Mesendoderm (in vitro differentiated cells): ENCODE measurements around the gene TRIP6. TPM values are rescaled to one million over a fixed set of nuclear protein-coding genes. Genes with fewer than 3 reads are reported as not detected.
A peak's percentile ranks its signal among the peaks of the same experiment; 100 is the strongest.

ENCODE experiments used
- DNase-seq: peaks from one replicate; pipeline ENCODE4 v3.0.0; 2013
- H2AK5ac ChIP-seq: 2 replicates; pipeline ENCODE4 v1.6.1; 2013; ENCODE audit warnings: low read length, inconsistent platforms
- H2BK120ac ChIP-seq: 2 replicates; pipeline ENCODE4 v1.6.1; 2013; ENCODE audit warnings: low read depth, mild to moderate bottlenecking, low read length, moderate library complexity, mixed read lengths
- H2BK15ac ChIP-seq: replicated peaks from 2 replicates; pipeline ENCODE4 v1.6.1; 2013; ENCODE audit warnings: low read depth, mild to moderate bottlenecking, moderate library complexity
- H2BK5ac ChIP-seq: 2 replicates; pipeline ENCODE4 v1.6.1; 2013; ENCODE audit warnings: low read length, inconsistent platforms
- H3K18ac ChIP-seq: 2 replicates; pipeline ENCODE4 v1.6.1; 2013; ENCODE audit warnings: mild to moderate bottlenecking, low read length, mixed read lengths
- H3K23ac ChIP-seq: one replicate; pipeline ENCODE4 v1.6.1; 2013; ENCODE audit warnings: low read length
- H3K27ac ChIP-seq: 2 replicates; pipeline ENCODE4 v1.5.1; 2013; ENCODE audit warnings: low read depth, mild to moderate bottlenecking, inconsistent platforms, low read length, moderate library complexity
- H3K27me3 ChIP-seq: 2 replicates; pipeline ENCODE4 v1.6.1; 2013; ENCODE audit warnings: low read length, control low read depth, mild to moderate bottlenecking, inconsistent platforms; ENCODE audit not compliant: insufficient read depth, poor library complexity
- H3K36me3 ChIP-seq: 2 replicates; pipeline ENCODE4 v1.6.1; 2013; ENCODE audit warnings: low read length, inconsistent platforms; ENCODE audit not compliant: control insufficient read depth, insufficient read depth
- H3K4ac ChIP-seq: one replicate; pipeline ENCODE4 v1.6.1; 2013; ENCODE audit warnings: low read depth, mild to moderate bottlenecking, low read length, moderate library complexity
- H3K4me1 ChIP-seq: 2 replicates; pipeline ENCODE4 v1.6.1; 2013; ENCODE audit warnings: low read depth, low read length, inconsistent platforms; ENCODE audit not compliant: control insufficient read depth
- H3K4me2 ChIP-seq: 2 replicates; pipeline ENCODE4 v1.6.1; 2013; ENCODE audit warnings: low read length
- H3K4me3 ChIP-seq: 2 replicates; pipeline ENCODE4 v1.5.1; 2013; ENCODE audit warnings: mild to moderate bottlenecking, low read length
- H3K56ac ChIP-seq: one replicate; pipeline ENCODE4 v1.6.1; 2013; ENCODE audit warnings: low read length
- H3K79me1 ChIP-seq: 2 replicates; pipeline ENCODE4 v1.6.1; 2013; ENCODE audit warnings: low read length, inconsistent platforms
- H3K79me2 ChIP-seq: 2 replicates; pipeline ENCODE4 v1.6.1; 2013; ENCODE audit warnings: mild to moderate bottlenecking, low read length; ENCODE audit not compliant: control insufficient read depth, insufficient read depth
- H3K9ac ChIP-seq: 2 replicates; pipeline ENCODE4 v1.6.1; 2013; ENCODE audit warnings: low read length, inconsistent platforms
- H4K5ac ChIP-seq: one replicate; pipeline ENCODE4 v1.6.1; 2013; ENCODE audit warnings: low read length
- H4K8ac ChIP-seq: one replicate; pipeline ENCODE4 v1.6.1; 2013; ENCODE audit warnings: low read depth, mild to moderate bottlenecking, control low read depth, low read length, moderate library complexity
- WGBS: extraction: QIAGEN DNeasy Blood & Tissue Kit; methylation state at CpG from one replicate; pipeline ENCODE4 v1.1.7; 2013; ENCODE audit warnings: low lambda C conversion rate, missing lambda C conversion rate; ENCODE audit not compliant: insufficient coverage; ENCODE audit errors: extremely low coverage; 5-methylcytosine and 5-hydroxymethylcytosine counted together
- polyA plus RNA-seq, 2 experiments: library from polyadenylated mRNA; stranded (reverse); fragments of 200-250 nt; gene quantifications; one replicate each; pipeline ENCODE4 v1.2.3, GENCODE V29; 2013

TRIP6 gene
- 84.1 TPM for polyA plus RNA-seq (2013, experiment 1 of 2)
- polyA plus RNA-seq (2013, experiment 2 of 2), result 85.5 TPM

DNA sequence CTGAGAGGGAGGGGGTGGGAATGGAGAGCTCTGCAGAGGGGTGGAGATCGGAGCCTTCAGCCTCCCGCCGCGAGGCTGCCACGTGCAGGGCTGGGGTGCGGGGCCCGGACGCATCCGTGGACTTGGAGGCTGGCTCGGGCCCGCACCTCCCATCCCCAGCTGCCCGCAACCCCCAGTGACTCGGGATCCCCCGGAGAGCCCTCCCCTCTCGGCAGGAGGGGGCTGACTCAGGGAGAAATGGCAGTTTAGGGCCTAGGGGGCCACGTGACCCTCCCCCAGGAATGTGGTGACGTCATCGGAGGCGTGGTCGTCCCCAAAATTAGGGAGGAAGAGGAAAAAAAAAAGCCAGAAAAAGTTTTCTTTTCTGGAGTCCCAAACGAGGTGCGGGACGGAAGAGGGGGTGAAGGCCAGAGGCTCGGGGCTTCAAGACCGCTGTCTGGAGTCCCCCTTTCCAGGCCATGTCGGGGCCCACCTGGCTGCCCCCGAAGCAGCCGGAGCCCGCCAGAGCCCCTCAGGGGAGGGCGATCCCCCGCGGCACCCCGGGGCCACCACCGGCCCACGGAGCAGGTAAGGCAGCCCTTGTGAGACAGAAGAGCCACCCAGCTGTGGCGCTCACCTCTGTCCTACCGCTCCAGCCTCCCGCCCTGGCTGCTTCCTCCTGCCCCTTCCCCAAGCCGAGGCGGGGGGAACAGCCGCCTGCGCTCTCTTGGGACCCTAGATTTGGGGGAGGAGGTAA, at the start of gene TRIP6:
TSS of gene TRIP6 (plus strand) at position 348 of the 736 bp plus-strand sequence. CDS start at position 459, 111 bp downstream.
- Histone ChIP-seq H3K23ac (peak within 1 kb of the TSS; percentile 96), H3K18ac (peak within 1 kb of the TSS; percentile 86), H2BK15ac (no peak within 1 kb of the TSS), H3K79me1 (peaks cover 6% of the 10 kb centered on the region), H3K4me1 (no peaks in the 10 kb centered on the region), H3K56ac (peak within 1 kb of the TSS; percentile 93), H2BK120ac (peak within 1 kb of the TSS; percentile 31), H3K4me3 (peak within 1 kb of the TSS; percentile 79), H3K79me2 (peaks cover 14% of the 10 kb centered on the region), H3K36me3 (peaks cover 10% of the 10 kb centered on the region), H3K4me2 (peak within 1 kb of the TSS; percentile 63), H2AK5ac (peak within 1 kb of the TSS; percentile 95), H4K5ac (no peak within 1 kb of the TSS), H3K9ac (peak within 1 kb of the TSS; percentile 96), H3K27ac (peak within 1 kb of the TSS; percentile 71), H4K8ac (peak within 1 kb of the TSS; percentile 43), H3K27me3 (no peaks in the 10 kb centered on the region), H2BK5ac (peak within 1 kb of the TSS; percentile 79), H3K4ac (peak within 1 kb of the TSS; percentile 94)
- WGBS, result no CpG with 5 or more reads among the region's 42 CpGs
- peak; percentile 93 for DNase-seq

GRCh38 chr7:100818366-100818765, 48.8 kb upstream of the TRIP6 start:
- Histone ChIP-seq H3K27ac (no peak overlapping the region), H2AK5ac (no peak overlapping the region), H3K4me2 (no peak overlapping the region), H3K56ac (no peak overlapping the region), H2BK120ac (no peak overlapping the region), H2BK5ac (no peak overlapping the region), H3K9ac (no peak overlapping the region), H3K4me3 (no peak overlapping the region), H3K36me3 (peaks cover 44% of the 10 kb centered on the region), H2BK15ac (no peak overlapping the region), H3K79me2 (peaks cover 4% of the 10 kb centered on the region), H3K79me1 (peaks cover 12% of the 10 kb centered on the region), H3K4me1 (no peaks in the 10 kb centered on the region), H3K18ac (no peak overlapping the region), H3K23ac (no peak overlapping the region), H3K4ac (no peak overlapping the region), H4K8ac (no peak overlapping the region), H3K27me3 (no peaks in the 10 kb centered on the region), H4K5ac (no peak overlapping the region)
- DNase-seq, result no peak
- WGBS, result no CpG with 5 or more reads among the region's 9 CpGs

DNA sequence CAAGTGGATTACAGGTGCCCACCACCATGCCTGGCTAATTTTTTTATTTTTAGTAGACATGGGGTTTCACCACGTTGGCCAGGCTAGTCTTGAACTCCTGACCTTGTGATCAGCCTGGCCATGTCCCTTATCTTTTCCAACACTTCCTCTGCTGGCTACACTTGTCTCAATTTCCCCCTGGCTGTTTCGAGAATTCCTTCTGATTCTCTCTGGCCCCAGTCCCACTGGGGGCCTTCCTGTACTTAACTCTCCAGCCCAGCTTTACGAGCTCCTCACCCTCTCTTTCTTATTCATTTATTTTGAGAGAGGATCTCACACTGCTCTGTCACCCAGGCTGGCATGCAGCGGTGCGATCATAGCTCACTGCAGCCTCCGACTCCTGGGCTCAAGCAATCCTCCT, 48.4 kb upstream of the TRIP6 start:
- peaks cover 8% of the 10 kb centered on the region for H3K79me2 ChIP-seq
- H3K27me3 ChIP-seq, result no peaks in the 10 kb centered on the region
- no peak for DNase-seq
- no peak overlapping the region for H4K8ac ChIP-seq
- H3K56ac ChIP-seq, result no peak overlapping the region
- no peak overlapping the region for H2BK120ac ChIP-seq
- H4K5ac ChIP-seq, result no peak overlapping the region
- no CpG with 5 or more reads among the region's 6 CpGs for WGBS
- H3K27ac ChIP-seq, result no peak overlapping the region
- no peak overlapping the region for H2AK5ac ChIP-seq
- H2BK5ac ChIP-seq, result no peak overlapping the region
- no peak overlapping the region for H3K18ac ChIP-seq
- no peaks in the 10 kb centered on the region for H3K4me1 ChIP-seq
- peaks cover 45% of the 10 kb centered on the region for H3K36me3 ChIP-seq
- H2BK15ac ChIP-seq, result no peak overlapping the region
- H3K4ac ChIP-seq, result no peak overlapping the region
- no peak overlapping the region for H3K9ac ChIP-seq
- H3K79me1 ChIP-seq, result peaks cover 17% of the 10 kb centered on the region
- H3K23ac ChIP-seq, result no peak overlapping the region
- H3K4me2 ChIP-seq, result no peak overlapping the region
- H3K4me3 ChIP-seq, result no peak overlapping the region

GRCh38 chr7:100819586-100819985, 47.6 kb upstream of the TRIP6 start:
- H3K36me3 ChIP-seq, result peaks cover 47% of the 10 kb centered on the region

GRCh38 chr7:100822236-100823139, 44.7 kb upstream of the TRIP6 start:
- Histone ChIP-seq H3K79me1 (peaks cover 31% of the 10 kb centered on the region), H3K18ac (no peak overlapping the region), H3K36me3 (peaks cover 36% of the 10 kb centered on the region), H3K27ac (no peak overlapping the region), H3K4me2 (no peak overlapping the region), H3K4me1 (peaks cover 2% of the 10 kb centered on the region), H2BK15ac (no peak overlapping the region), H4K5ac (no peak overlapping the region), H4K8ac (no peak overlapping the region), H3K9ac (no peak overlapping the region), H2BK5ac (no peak overlapping the region), H3K23ac (no peak overlapping the region), H3K56ac (no peak overlapping the region), H2AK5ac (no peak overlapping the region), H3K4ac (no peak overlapping the region), H3K79me2 (peaks cover 43% of the 10 kb centered on the region), H3K4me3 (no peak overlapping the region), H2BK120ac (no peak overlapping the region), H3K27me3 (no peaks in the 10 kb centered on the region)
- no peak for DNase-seq
- no CpG with 5 or more reads among the region's 43 CpGs for WGBS

More at GRCh38 chr7:100819586-100819985, 47.6 kb upstream of the TRIP6 start:
- no peak overlapping the region for H2BK15ac ChIP-seq
- no peak overlapping the region for H3K23ac ChIP-seq
- no peak overlapping the region for H2BK5ac ChIP-seq
- no peak overlapping the region for H2AK5ac ChIP-seq
- no peak overlapping the region for H3K4ac ChIP-seq
- H3K18ac ChIP-seq, result no peak overlapping the region
- no peaks in the 10 kb centered on the region for H3K27me3 ChIP-seq
- no peaks in the 10 kb centered on the region for H3K4me1 ChIP-seq
- no peak overlapping the region for H3K4me2 ChIP-seq
- peaks cover 24% of the 10 kb centered on the region for H3K79me1 ChIP-seq
- no peak overlapping the region for H2BK120ac ChIP-seq
- no peak for DNase-seq
- no peak overlapping the region for H3K27ac ChIP-seq
- no CpG with 5 or more reads among the region's 23 CpGs for WGBS
- H3K4me3 ChIP-seq, result no peak overlapping the region
- H4K5ac ChIP-seq, result no peak overlapping the region
- no peak overlapping the region for H4K8ac ChIP-seq
- H3K56ac ChIP-seq, result no peak overlapping the region
- H3K9ac ChIP-seq, result no peak overlapping the region
- peaks cover 16% of the 10 kb centered on the region for H3K79me2 ChIP-seq
